Prostate gland (tissue), 2 donors: ENCODE data around the gene CACNA1H. TPM values are rescaled to one million over a fixed set of nuclear protein-coding genes. Genes with fewer than 3 reads are reported as not detected.

Experiments used
- DNase-seq: peaks from one replicate; pipeline ENCODE4 v3.0.0-alpha.2; 2019; ENCODE audit warnings: low spot score
- H3K27ac ChIP-seq, 2 donors: fragments of 200-600 bp; sonication (generic); 2 replicates each; pipeline ENCODE4 v1.5.1; 2017 to 2019
- H3K27me3 ChIP-seq: fragments of 200-600 bp; sonication (generic); replicated peaks from 2 replicates; pipeline ENCODE4 v1.5.1; 2019; ENCODE audit not compliant: insufficient read depth
- H3K36me3 ChIP-seq, 2 donors: fragments of 200-600 bp; sonication (generic); 1 replicate in 1 of 2; 2 replicates in 1 of 2; pipeline versions ENCODE4 v1.5.1 to v1.8.1; 2017 to 2019
- H3K4me1 ChIP-seq: fragments of 200-600 bp; sonication (generic); replicated peaks from 2 replicates; pipeline ENCODE4 v1.5.1; 2019
- H3K4me3 ChIP-seq, 2 donors: fragments of 200-600 bp; sonication (generic); 2 replicates each; pipeline ENCODE4 v1.5.1; 2017 to 2019
- H3K9me3 ChIP-seq: fragments of 200-600 bp; sonication (generic); 2 replicates; pipeline ENCODE4 v1.5.1; 2017
- CTCF ChIP-seq, 4 experiments: fragments of 200-600 bp in 2 of 4; fragments of 450-650 bp in 2 of 4; sonication (generic) in 2 of 4; IDR thresholded peaks; 1 replicate in 3 of 4; 2 replicates in 1 of 4; pipeline ENCODE4 v1.5.1; 2016 to 2019; ENCODE audit warnings: antibody characterized with exemption in 4 of 4, mild to moderate bottlenecking in 2 of 4, moderate library complexity in 2 of 4
- POLR2A ChIP-seq: fragments of 450-650 bp; IDR thresholded peaks from one replicate; pipeline ENCODE4 v1.6.1; 2016; ENCODE audit warnings: antibody characterized with exemption, mild to moderate bottlenecking
- POLR2AphosphoS5 ChIP-seq: sonication (generic); formaldehyde crosslinking; IDR thresholded peaks from one replicate; pipeline ENCODE4 v1.6.1; 2017; ENCODE audit warnings: antibody characterized with exemption
- WGBS: methylation state at CpG from one replicate; pipeline ENCODE4 v1.1.5; 2018; 5-methylcytosine and 5-hydroxymethylcytosine counted together
- intact Hi-C: fragments of 100-400 bp; cut with DNase I; formaldehyde crosslinking; loops from one replicate; pipeline ENCODE4 v1.14.2; 2022
- total RNA-seq, 2 donors: library from RNA; depleted of rRNA; stranded (reverse); fragments of >200 nt; gene quantifications; one replicate each; pipeline ENCODE4 v1.1.0, GENCODE V29; 2016

Gene CACNA1H
- total RNA-seq, 2 donors from 2014 or later = 32.5 to 111 TPM

- H3K4me1 ChIP-seq = no peaks in the 10 kb centered on the region
- intact Hi-C loops = no loop called here
- no peaks in the 10 kb centered on the region for H3K27me3 ChIP-seq
- no peak for TF ChIP-seq POLR2AphosphoS5
- H3K27ac ChIP-seq = no peak overlapping the region
- no peak overlapping the region for H3K4me3 ChIP-seq
- 60% methylated on average over 30 of the region's 30 CpGs for WGBS
- no peaks in the 10 kb centered on the region for H3K9me3 ChIP-seq
- no peaks in the 10 kb centered on the region for H3K36me3 ChIP-seq
- no peak for DNase-seq
Measured at GRCh38 chr16:1134776-1135458, 18.0 kb upstream of the CACNA1H start.

GRCh38 chr16:1135459-1135825, 17.5 kb upstream of the CACNA1H start:
- intact Hi-C loops = no loop called here
- H3K4me3 ChIP-seq = no peak overlapping the region
- H3K27me3 ChIP-seq = no peaks in the 10 kb centered on the region
- TF ChIP-seq POLR2A (no peak), POLR2AphosphoS5 (no peak), CTCF (IDR thresholded peaks at IDR 0.05) (no peak)
- no peaks in the 10 kb centered on the region for H3K4me1 ChIP-seq
- H3K9me3 ChIP-seq = no peaks in the 10 kb centered on the region
- DNase-seq = no peak
- H3K27ac ChIP-seq = no peak overlapping the region
- H3K36me3 ChIP-seq = no peaks in the 10 kb centered on the region
- WGBS = 87% methylated on average over 3 of the region's 3 CpGs

- no peak overlapping the region for H3K27ac ChIP-seq
- DNase-seq = no peak
- 77% methylated on average over 24 of the region's 24 CpGs for WGBS
- H3K9me3 ChIP-seq = no peaks in the 10 kb centered on the region
- peaks cover 3% of the 10 kb centered on the region for H3K27me3 ChIP-seq
- no peak overlapping the region for H3K4me3 ChIP-seq
- H3K4me1 ChIP-seq = no peaks in the 10 kb centered on the region
- TF ChIP-seq CTCF (IDR thresholded peaks at IDR 0.05) = no peak
- no peak for TF ChIP-seq POLR2A
- no peak for TF ChIP-seq POLR2AphosphoS5
- intact Hi-C loops = no loop called here
- H3K36me3 ChIP-seq = no peaks in the 10 kb centered on the region
Measured at GRCh38 chr16:1137604-1138003, 15.3 kb upstream of the CACNA1H start.

GRCh38 chr16:1140582-1141162, 12.2 kb upstream of the CACNA1H start:
- no peaks in the 10 kb centered on the region for H3K9me3 ChIP-seq
- TF ChIP-seq POLR2A (no peak), CTCF (IDR thresholded peaks at IDR 0.05) (no peak), POLR2AphosphoS5 (no peak)
- H3K36me3 ChIP-seq = no peaks in the 10 kb centered on the region
- no peak overlapping the region for H3K27ac ChIP-seq
- H3K4me3 ChIP-seq = no peak overlapping the region
- WGBS = 78% methylated on average over 18 of the region's 23 CpGs
- DNase-seq = no peak
- no peaks in the 10 kb centered on the region for H3K4me1 ChIP-seq
- H3K27me3 ChIP-seq = peaks cover 3% of the 10 kb centered on the region
- intact Hi-C loops = no loop called here

GRCh38 chr16:1141191-1141590, 11.7 kb upstream of the CACNA1H start:
- Histone ChIP-seq H3K4me3 (no peak overlapping the region), H3K27ac (no peak overlapping the region), H3K27me3 (peaks cover 3% of the 10 kb centered on the region), H3K36me3 (no peaks in the 10 kb centered on the region), H3K4me1 (no peaks in the 10 kb centered on the region), H3K9me3 (no peaks in the 10 kb centered on the region)
- intact Hi-C loops = no loop called here
- TF ChIP-seq POLR2A (no peak), CTCF (IDR thresholded peaks at IDR 0.05) (no peak), POLR2AphosphoS5 (no peak)
- WGBS = 46% methylated on average over 6 of the region's 8 CpGs
- no peak for DNase-seq
